HepG2 (cell line): ENCODE results near the gene SCMH1. TPM values are rescaled to one million over a fixed set of nuclear protein-coding genes. Genes with fewer than 3 reads are reported as not detected.

Experiments
- ATAC-seq: fragments of 200-7000 bp; cut with Tn5 transposase; 3 replicates; pipeline ENCODE4 v1.9.1; 2020; ENCODE audit warnings: mild to moderate bottlenecking, moderate library complexity
- BruUV-seq: library from RNA; stranded (reverse); fragments of 400-500 nt; replicated peaks from 2 replicates; lab custom pipeline; 2021; lab: Mats Ljungman, UMichigan
- CTCF ChIA-PET: fragments of 300-600 bp; formaldehyde crosslinking; extraction: SDS; loops from one replicate; lab custom pipeline; 2021; ENCODE audit warnings: low total read pairs, inconsistent platforms, low intra/inter-chr PET ratio; lab: Yijun Ruan, JAX
- POLR2A ChIA-PET: fragments of 350-600 bp; sonication (Branson Sonifier 250); formaldehyde crosslinking; loops from one replicate; lab custom pipeline; 2020; ENCODE audit warnings: antibody characterized with exemption, inconsistent platforms; lab: Yijun Ruan, JAX
- DNase-seq: peaks from one replicate; pipeline ENCODE4 v3.0.0-alpha.2; 2015; ENCODE audit warnings: low spot score
- FAIRE-seq: peaks from 3 replicates; lab custom pipeline; 2011; peaks lifted over from hg19 to GRCh38; lab: Jason Lieb, UNC
- H2AFZ ChIP-seq: one replicate; pipeline ENCODE4 v1.6.1; 2011; ENCODE audit warnings: low read length, inconsistent platforms
- H3K27ac ChIP-seq: fragments of 300-600 bp; 3 replicates; pipeline ENCODE4 v1.8.0; 2011; ENCODE audit warnings: mixed run types, mild to moderate bottlenecking, mixed read lengths, low read length, inconsistent platforms; ENCODE audit not compliant: insufficient read depth; ENCODE audit errors: extremely low read length
- H3K27me3 ChIP-seq, 2 experiments: fragments of 200-600 bp in 1 of 2; 2 replicates in 1 of 2; 3 replicates in 1 of 2; pipeline versions ENCODE4 v1.6.0 to v1.8.0; 2011; ENCODE audit warnings: low read length in 2 of 2, mild to moderate bottlenecking in 2 of 2, moderate library complexity in 2 of 2, inconsistent platforms in 1 of 2; ENCODE audit not compliant: insufficient read depth in 2 of 2, control insufficient read depth in 1 of 2
- H3K36me3 ChIP-seq, 2 experiments: fragments of 200-600 bp in 1 of 2; replicated peaks in 1 of 2; 2 replicates in 1 of 2; 3 replicates in 1 of 2; pipeline versions ENCODE4 v1.5.1 to v1.8.0; 2011; ENCODE audit warnings: low read length in 2 of 2, inconsistent platforms in 1 of 2; ENCODE audit not compliant: insufficient read depth in 2 of 2, control insufficient read depth in 1 of 2
- H3K4me1 ChIP-seq: 2 replicates; pipeline ENCODE4 v1.5.1; 2012; ENCODE audit warnings: low read length, inconsistent platforms; ENCODE audit not compliant: insufficient read depth
- H3K4me2 ChIP-seq: 2 replicates; pipeline ENCODE4 v1.6.0; 2011; ENCODE audit warnings: low read depth, low read length, inconsistent platforms
- H3K4me3 ChIP-seq, 3 experiments: fragments of 200-600 bp in 1 of 3; sonication (generic), shearing (Covaris generic) in 1 of 3; replicated peaks in 1 of 3; 2 replicates each; pipeline ENCODE4 v1.5.1; 2011 to 2016; ENCODE audit warnings: low read length in 3 of 3, inconsistent platforms in 2 of 3, low read depth in 2 of 3, mild to moderate bottlenecking in 2 of 3, control low read depth in 1 of 3, mixed read lengths in 1 of 3; ENCODE audit not compliant: insufficient read depth in 1 of 3
- H3K79me2 ChIP-seq: one replicate; pipeline ENCODE4 v1.6.1; 2011; ENCODE audit warnings: low read length, inconsistent platforms; ENCODE audit not compliant: insufficient read depth
- H3K9ac ChIP-seq: 2 replicates; pipeline ENCODE4 v1.6.0; 2011; ENCODE audit warnings: mild to moderate bottlenecking, low read depth, low read length, inconsistent platforms; ENCODE audit not compliant: insufficient read depth
- H3K9me3 ChIP-seq: 2 replicates; pipeline ENCODE4 v1.5.1; 2012; ENCODE audit warnings: mild to moderate bottlenecking, low read length
- H4K20me1 ChIP-seq: 2 replicates; pipeline ENCODE4 v1.6.0; 2011; ENCODE audit warnings: inconsistent platforms, mild to moderate bottlenecking, low read length, moderate library complexity; ENCODE audit not compliant: insufficient read depth
- CCDC6 ChIP-seq: sonication (generic); formaldehyde crosslinking; IDR thresholded peaks from 2 replicates; pipeline ENCODE4 v1.8.1; 2022; ENCODE audit warnings: mild to moderate bottlenecking, missing genetic modification reagents, moderate library complexity
- EHMT2 ChIP-seq: fragments of 200-600 bp; sonication (generic); IDR thresholded peaks from 2 replicates; pipeline ENCODE4 v1.7.0; 2017; ENCODE audit warnings: antibody characterized with exemption, low read depth, low read length, borderline replicate concordance
- FOXK2 ChIP-seq: fragments of 450-650 bp; IDR thresholded peaks from 2 replicates; pipeline ENCODE4 v1.6.1; 2016
- FOXM1 ChIP-seq: sonication (generic); formaldehyde crosslinking; IDR thresholded peaks from 2 replicates; pipeline ENCODE4 v1.5.0; 2020; ENCODE audit warnings: missing genetic modification reagents
- HMG20B ChIP-seq: conservative IDR thresholded peaks from 2 replicates; pipeline ENCODE4 v1.6.1; 2016; ENCODE audit warnings: missing genetic modification reagents, missing compliant biosample characterization
- PBX3 ChIP-seq: sonication (generic); formaldehyde crosslinking; IDR thresholded peaks from 2 replicates; pipeline ENCODE4 v1.8.1; 2023; ENCODE audit warnings: missing genetic modification reagents, inconsistent platforms, borderline replicate concordance
- RFXANK ChIP-seq: IDR thresholded peaks from 2 replicates; pipeline ENCODE4 v1.6.1; 2016
- TEAD3 ChIP-seq: optimal IDR thresholded peaks from 2 replicates; pipeline ENCODE3; 2016; ENCODE audit warnings: borderline replicate concordance
- ZBTB3 ChIP-seq: sonication (generic); formaldehyde crosslinking; IDR thresholded peaks from 2 replicates; pipeline ENCODE4 v1.4.0; 2020; ENCODE audit warnings: low read depth, mild to moderate bottlenecking, moderate library complexity, missing genetic modification reagents, borderline replicate concordance
- ZEB1 ChIP-seq: IDR thresholded peaks from 2 replicates; pipeline ENCODE4 v1.6.1; 2012; ENCODE audit warnings: mild to moderate bottlenecking, low read depth, inconsistent platforms; ENCODE audit not compliant: insufficient replicate concordance
- ZNF331 ChIP-seq: sonication (generic); formaldehyde crosslinking; IDR thresholded peaks from 2 replicates; pipeline ENCODE4 v1.4.0; 2020; ENCODE audit warnings: missing genetic modification reagents
- ZNF574 ChIP-seq: sonication (generic); formaldehyde crosslinking; IDR thresholded peaks from 2 replicates; pipeline ENCODE4 v1.4.0; 2020; ENCODE audit warnings: missing genetic modification reagents
- ZNF772 ChIP-seq: sonication (generic); formaldehyde crosslinking; IDR thresholded peaks from 2 replicates; pipeline ENCODE4 v1.5.0; 2020; ENCODE audit warnings: mild to moderate bottlenecking, missing genetic modification reagents
- ZSCAN20 ChIP-seq: sonication (generic); formaldehyde crosslinking; IDR thresholded peaks from 2 replicates; pipeline ENCODE4 v1.4.0; 2020; ENCODE audit warnings: missing genetic modification reagents, mild to moderate bottlenecking, borderline replicate concordance
- WGBS: methylation state at CpG from one replicate; pipeline ENCODE4 v1.1.6; 2017; ENCODE audit warnings: low lambda C conversion rate; 5-methylcytosine and 5-hydroxymethylcytosine counted together
- in situ Hi-C: cut with HindIII; loops from 2 replicates; pipeline ENCODE4 v1.10.0; 2017; ENCODE audit warnings: low pct_unique_long_range_greater_than_20kb; ENCODE audit not compliant: extremely low pct_ligation_motif_present
- intact Hi-C: fragments of 100-400 bp; cut with micrococcal nuclease; formaldehyde crosslinking; loops from one replicate; pipeline ENCODE4 v1.10.0; 2022; ENCODE audit not compliant: unreplicated experiment
- polyA plus RNA-seq, 8 experiments: library from polyadenylated mRNA; depleted of rRNA in 3 of 8; stranded (reverse) in 7 of 8; unstranded in 1 of 8; fragments of >200 nt; fragmentation: Illumina TruSeq in 4 of 8; extraction: Trizol in 4 of 8; gene quantifications; 2 replicates each; pipeline versions ENCODE4 v1.2.1 to v1.2.3, GENCODE V29; 2011 to 2016; ENCODE audit warnings: low read depth in 4 of 8, missing spikeins in 1 of 8, mixed read lengths in 1 of 8; ENCODE audit not compliant: insufficient read depth in 1 of 8
- total RNA-seq, 5 experiments: library from RNA; depleted of rRNA; stranded (reverse); fragments of >200 nt; fragmentation: Illumina TruSeq; extraction: Trizol; gene quantifications; 2 replicates each; pipeline ENCODE4 v1.2.3, GENCODE V29; 2016; ENCODE audit warnings: low read depth in 1 of 5

The SCMH1 gene
- total and polyA plus RNA-seq, 2 of the 13 experiments (the other 11 are each of a cell fraction or from before 2014, with no cell fraction given) = 41.8 to 52.6 TPM

GRCh38 chr1:41093826-41094225 lies 148.3 kb downstream of the SCMH1 start:
- in situ Hi-C loops (no loop called here), intact Hi-C loops (no loop called here)
- no peak overlapping the region for H2AFZ ChIP-seq
- H3K4me3 ChIP-seq = no peak overlapping the region
- peaks cover 0 to 3% of the 10 kb centered on the region in 2 experiments; a peak in 1 of 5 replicates for H3K36me3 ChIP-seq
- no peaks in the 10 kb centered on the region for H4K20me1 ChIP-seq
- H3K27me3 ChIP-seq = no peaks in the 10 kb centered on the region
- no peaks in the 10 kb centered on the region for H3K9me3 ChIP-seq
- WGBS = 86% methylated on average over 5 of the region's 5 CpGs
- no TSS peak for BruUV-seq
- no peak overlapping the region for H3K4me2 ChIP-seq
- ChIA-PET CTCF (no interaction called here), POLR2A (no interaction called here)
- TF ChIP-seq ZSCAN20 (CRISPR knock-in tag) (no peak), PBX3 (CRISPR knock-in tag) (no peak), ZBTB3 (CRISPR knock-in tag) (no peak), ZNF772 (CRISPR knock-in tag) (no peak), FOXM1 (CRISPR knock-in tag) (no peak), HMG20B (CRISPR knock-in tag) (no peak), CCDC6 (CRISPR knock-in tag) (no peak), TEAD3 (CRISPR knock-in tag) (no peak), ZNF574 (CRISPR knock-in tag) (no peak), FOXK2 (no peak), ZEB1 (no peak), RFXANK (CRISPR knock-in tag) (no peak), EHMT2 (no peak), ZNF331 (CRISPR knock-in tag) (no peak)
- H3K27ac ChIP-seq = no peak overlapping the region
- FAIRE-seq = no peak
- H3K4me1 ChIP-seq = no peaks in the 10 kb centered on the region
- no peak overlapping the region for H3K9ac ChIP-seq
- ATAC-seq = no peak
- no peaks in the 10 kb centered on the region for H3K79me2 ChIP-seq
- DNase-seq = no peak
